SK-N-SH (cell line): ENCODE results near the gene SHD. TPM values are rescaled to one million over a fixed set of nuclear protein-coding genes. Genes with fewer than 3 reads are reported as not detected.
A peak's percentile ranks its signal among the peaks of the same experiment; 100 is the strongest.

Experiments used
- CTCF ChIA-PET: fragments of 300-600, 350-600 bp; formaldehyde crosslinking; extraction: SDS; loops from one replicate; lab custom pipeline; 2021; lab: Yijun Ruan, JAX
- POLR2A ChIA-PET: fragments of 350-600 bp; sonication (Branson Sonifier 250); formaldehyde crosslinking; extraction: SDS; loops from one replicate; lab custom pipeline; 2020; ENCODE audit warnings: antibody characterized with exemption, inconsistent platforms; lab: Yijun Ruan, JAX
- DNase-seq: peaks from one replicate; pipeline ENCODE4 v3.0.0; 2012
- H2AFZ ChIP-seq: fragments of 200-600 bp; sonication (generic); 2 replicates; pipeline ENCODE4 v1.8.1; 2016; ENCODE audit warnings: antibody characterized with exemption, mild to moderate bottlenecking, low read depth
- H3F3A ChIP-seq: fragments of 200-600 bp; sonication (generic); replicated peaks from 2 replicates; pipeline ENCODE3; 2016; ENCODE audit warnings: antibody characterized with exemption, mild to moderate bottlenecking; ENCODE audit not compliant: insufficient read depth
- H3K27ac ChIP-seq, 2 experiments: fragments of 200-500 bp in 1 of 2; fragments of 200-600 bp in 1 of 2; sonication (Bioruptor generic) in 1 of 2; sonication (generic), shearing (Covaris generic) in 1 of 2; 2 replicates each; pipeline versions ENCODE4 v1.5.1 to v1.6.1; 2014 to 2016; ENCODE audit warnings: low read depth in 2 of 2, inconsistent platforms in 1 of 2, low read length in 1 of 2, mild to moderate bottlenecking in 1 of 2, mixed read lengths in 1 of 2
- H3K27me3 ChIP-seq: fragments of 200-600 bp; sonication (generic), shearing (Covaris generic); 2 replicates; pipeline ENCODE4 v1.6.1; 2016; ENCODE audit warnings: mixed run types; ENCODE audit not compliant: insufficient read depth
- H3K36me3 ChIP-seq, 2 experiments: fragments of 200-500 bp in 1 of 2; fragments of 200-600 bp in 1 of 2; sonication (Bioruptor generic) in 1 of 2; sonication (generic) in 1 of 2; replicated peaks in 1 of 2; 2 replicates each; pipeline versions ENCODE3 to v1.5.1; 2014 to 2016; ENCODE audit warnings: low read length in 1 of 2, mild to moderate bottlenecking in 1 of 2; ENCODE audit not compliant: insufficient read depth in 2 of 2, control insufficient read depth in 1 of 2
- H3K4me1 ChIP-seq, 2 experiments: fragments of 200-500 bp in 1 of 2; fragments of 200-600 bp in 1 of 2; sonication (Bioruptor generic) in 1 of 2; sonication (generic), shearing (Covaris generic) in 1 of 2; 2 replicates each; pipeline versions ENCODE4 v1.5.1 to v1.6.1; 2014 to 2016; ENCODE audit warnings: low read depth in 1 of 2, low read length in 1 of 2, mixed run types in 1 of 2; ENCODE audit not compliant: insufficient read depth in 2 of 2, control insufficient read depth in 1 of 2
- H3K4me2 ChIP-seq: fragments of 200-600 bp; sonication (generic), shearing (Covaris generic); 2 replicates; pipeline ENCODE4 v1.6.1; 2017; ENCODE audit warnings: mixed run types
- H3K4me3 ChIP-seq, 2 experiments: fragments of 200-500 bp in 1 of 2; fragments of 200-600 bp in 1 of 2; sonication (Bioruptor generic) in 1 of 2; sonication (generic), shearing (Covaris generic) in 1 of 2; 2 replicates each; pipeline versions ENCODE4 v1.5.1 to v1.8.1; 2014 to 2016; ENCODE audit warnings: low read depth in 2 of 2, inconsistent platforms in 1 of 2, low read length in 1 of 2, mild to moderate bottlenecking in 1 of 2, mixed read lengths in 1 of 2, moderate library complexity in 1 of 2
- H3K79me2 ChIP-seq: fragments of 200-600 bp; sonication (generic); 2 replicates; pipeline ENCODE4 v1.8.1; 2017; ENCODE audit warnings: mild to moderate bottlenecking; ENCODE audit not compliant: insufficient read depth
- H3K9ac ChIP-seq: fragments of 200-600 bp; sonication (generic); 2 replicates; pipeline ENCODE4 v1.6.1; 2017; ENCODE audit warnings: mixed run types
- H3K9me2 ChIP-seq: fragments of 200-600 bp; sonication (generic); 2 replicates; pipeline ENCODE4 v1.6.1; 2017; ENCODE audit warnings: mixed run types
- H3K9me3 ChIP-seq: fragments of 200-600 bp; sonication (generic); 2 replicates; pipeline ENCODE4 v1.6.1; 2017; ENCODE audit warnings: mixed run types, mild to moderate bottlenecking, moderate library complexity
- H4K20me1 ChIP-seq: fragments of 200-600 bp; sonication (generic); 2 replicates; pipeline ENCODE4 v1.6.1; 2017; ENCODE audit warnings: mild to moderate bottlenecking, mixed run types; ENCODE audit not compliant: insufficient read depth
- CHD2 ChIP-seq: fragments of 150-350 bp; IDR thresholded peaks from 2 replicates; pipeline ENCODE4 v1.6.1; 2018; ENCODE audit warnings: low read length; ENCODE audit not compliant: partially characterized antibody
- CTCF ChIP-seq: fragments of 200-600 bp; sonication (generic); IDR thresholded peaks from 2 replicates; pipeline ENCODE4 v1.6.1; 2017; ENCODE audit warnings: antibody characterized with exemption, mild to moderate bottlenecking, moderate library complexity
- EZH2phosphoT487 ChIP-seq: fragments of 200-600 bp; sonication (generic); IDR thresholded peaks from 2 replicates; pipeline ENCODE4 v1.6.1; 2017; ENCODE audit warnings: low read depth, mixed run types, mild to moderate bottlenecking, antibody characterized with exemption, moderate library complexity, borderline replicate concordance
- FOXJ3 ChIP-seq: sonication (generic); formaldehyde crosslinking; IDR thresholded peaks from 2 replicates; pipeline ENCODE4 v1.5.1; 2020; ENCODE audit warnings: mild to moderate bottlenecking, missing genetic modification reagents
- FOXM1 ChIP-seq: IDR thresholded peaks from 2 replicates; pipeline ENCODE4 v1.4.0; 2012; ENCODE audit warnings: low read depth, mild to moderate bottlenecking
- GATA2 ChIP-seq: sonication (generic); formaldehyde crosslinking; IDR thresholded peaks from 2 replicates; pipeline ENCODE4 v1.5.0; 2020; ENCODE audit warnings: mild to moderate bottlenecking, missing genetic modification reagents
- IRF3 ChIP-seq: fragments of 150-350 bp; IDR thresholded peaks from 2 replicates; pipeline ENCODE4 v1.6.1; 2016; ENCODE audit warnings: mild to moderate bottlenecking, low read depth, low read length
- RCOR1 ChIP-seq: fragments of 150-350 bp; IDR thresholded peaks from 2 replicates; pipeline ENCODE4 v1.6.1; 2017; ENCODE audit warnings: antibody characterized with exemption, low read length
- RFX5 ChIP-seq: IDR thresholded peaks from 2 replicates; pipeline ENCODE4 v1.6.1; 2012; ENCODE audit warnings: mild to moderate bottlenecking, improper control_type of control experiment, low read length
- RXRA ChIP-seq: IDR thresholded peaks from 2 replicates; pipeline ENCODE4 v1.4.0; 2012; ENCODE audit warnings: low read depth, mild to moderate bottlenecking, borderline replicate concordance
- SMC3 ChIP-seq: IDR thresholded peaks from 2 replicates; pipeline ENCODE4 v1.6.1; 2012; ENCODE audit warnings: low read depth, low read length, improper control_type of control experiment
- TEAD4 ChIP-seq: IDR thresholded peaks from 2 replicates; pipeline ENCODE4 v1.4.0; 2012; ENCODE audit warnings: mild to moderate bottlenecking, borderline replicate concordance; ENCODE audit not compliant: insufficient read depth
- USF1 ChIP-seq: IDR thresholded peaks from 2 replicates; pipeline ENCODE4 v1.4.0; 2012; ENCODE audit warnings: low read depth, borderline replicate concordance
- USF2 ChIP-seq: fragments of 150-350 bp; IDR thresholded peaks from 2 replicates; pipeline ENCODE4 v1.6.1; 2017; ENCODE audit warnings: antibody characterized with exemption, low read length, low read depth, borderline replicate concordance
- YY1 ChIP-seq: IDR thresholded peaks from 2 replicates; pipeline ENCODE4 v1.4.0; 2012; ENCODE audit warnings: low read depth, mild to moderate bottlenecking
- WGBS: methylation state at CpG from one replicate; pipeline ENCODE4 v1.1.6; 2017; ENCODE audit warnings: low lambda C conversion rate; 5-methylcytosine and 5-hydroxymethylcytosine counted together
- polyA plus RNA-seq, 3 experiments: library from polyadenylated mRNA; depleted of rRNA; stranded (reverse); fragments of >200 nt; gene quantifications; 2 replicates each; pipeline ENCODE4 v1.2.3, GENCODE V29; 2012

Gene SHD
- polyA plus RNA-seq, 1 of the 3 experiments (the other 2 are of a cell fraction) = 3.1 TPM

GRCh38 chr19:4300589-4300988 is 21.5 kb downstream of the SHD start:
- no peak for DNase-seq
- Histone ChIP-seq H4K20me1 (no peaks in the 10 kb centered on the region), H3K9me3 (no peaks in the 10 kb centered on the region), H3K79me2 (no peaks in the 10 kb centered on the region), H3K27me3 (no peaks in the 10 kb centered on the region), H3K9me2 (no peaks in the 10 kb centered on the region), H3K9ac (no peak overlapping the region), H3K36me3 (no peaks in the 10 kb centered on the region), H3K4me3 (no peak overlapping the region), H3K4me1 (peaks cover 0 to 22% of the 10 kb centered on the region in 2 experiments; a peak in 1 of 4 replicates), H3K4me2 (no peak overlapping the region), H2AFZ (no peak overlapping the region), H3F3A (no peaks in the 10 kb centered on the region), H3K27ac (no peak overlapping the region)
- WGBS = 95% methylated on average over 3 of the region's 3 CpGs
- ChIA-PET CTCF (no interaction called here), POLR2A (no interaction called here)
- TF ChIP-seq IRF3 = no peak
- TF ChIP-seq CHD2 = no peak
- no peak for TF ChIP-seq RCOR1
- TF ChIP-seq TEAD4 = no peak
- no peak for TF ChIP-seq RFX5
- TF ChIP-seq USF2 = no peak
- no peak for TF ChIP-seq EZH2phosphoT487
- TF ChIP-seq FOXJ3 (CRISPR knock-in tag) = no peak
- no peak for TF ChIP-seq YY1
- no peak for TF ChIP-seq CTCF

- Histone ChIP-seq H3K9me3 (no peaks in the 10 kb centered on the region), H3K27ac (peak overlapping the region in 1 of 2 experiments; percentile 72; a peak in 2 of 4 replicates), H3K4me1 (peaks cover 0 to 18% of the 10 kb centered on the region in 2 experiments; a peak in 1 of 4 replicates), H3K9me2 (no peaks in the 10 kb centered on the region), H3F3A (no peaks in the 10 kb centered on the region), H3K4me3 (no peak overlapping the region), H3K36me3 (no peaks in the 10 kb centered on the region), H3K4me2 (no peak overlapping the region), H3K9ac (no peak overlapping the region), H3K27me3 (no peaks in the 10 kb centered on the region), H2AFZ (no peak overlapping the region), H4K20me1 (no peaks in the 10 kb centered on the region), H3K79me2 (no peaks in the 10 kb centered on the region)
- ChIA-PET POLR2A (interaction anchor here (0.8 kb wide), 1 partner anchor 10 kb away, joined by 3 read pairs; no protein-coding TSS in a partner anchor), CTCF (interaction anchor here (0.7 to 1.8 kb wide), 3 partner anchors 44 to 68 kb away, joined by 3 to 4 read pairs (median 3); no protein-coding TSS in a partner anchor)
- 67% methylated on average over 13 of the region's 13 CpGs for WGBS
- DNase-seq = no peak
- TF ChIP-seq USF1 = no peak
- no peak for TF ChIP-seq USF2
- TF ChIP-seq FOXM1 = no peak
- TF ChIP-seq TEAD4 = no peak
- TF ChIP-seq SMC3 = no peak
- no peak for TF ChIP-seq CTCF
- TF ChIP-seq RXRA = no peak
- TF ChIP-seq IRF3 = no peak
- no peak for TF ChIP-seq GATA2 (CRISPR knock-in tag)
Observed at GRCh38 chr19:4301590-4302242, 22.6 kb downstream of the SHD start.
